ENCODE measurements around the gene DAB1.

Gene DAB1

GRCh38 chr1:57204942-57205787 is 218.7 kb downstream of the DAB1 start:
- H3K4me3 ChIP-seq (ENCODE audit: low read depth, low read length): no peak overlapping the region
- ChIA-PET POLR2A (no interaction called here), CTCF (interaction anchor here (1.2 kb wide), 1 partner anchor 77 kb away, joined by 3 read pairs; no protein-coding TSS in a partner anchor)
- no peak overlapping the region for H3K27ac ChIP-seq (ENCODE audit: extremely low read depth, low read depth, low read length)
- no peaks in the 10 kb centered on the region for H3K36me3 ChIP-seq (ENCODE audit: control insufficient read depth in 2 of 2, insufficient read depth in 1 of 2, low read length in 2 of 2)
- H3K4me1 ChIP-seq (ENCODE audit: control insufficient read depth, insufficient read depth, low read length): no peaks in the 10 kb centered on the region
- no peaks in the 10 kb centered on the region for H3K9me3 ChIP-seq (ENCODE audit: control insufficient read depth, insufficient read depth, low read depth, low read length)
- TF ChIP-seq ZNF394 (tag by site-specific recombination; IDR thresholded peaks at IDR 0.05; ENCODE audit: borderline replicate concordance) (no peak), ZNF610 (tag by site-specific recombination; IDR thresholded peaks at IDR 0.05; ENCODE audit: borderline replicate concordance) (no peak), KLF17 (tag by site-specific recombination; IDR thresholded peaks at IDR 0.05) (no peak), BCL11A (tag by site-specific recombination; IDR thresholded peaks at IDR 0.05; ENCODE audit: low read depth) (no peak), YY2 (tag by site-specific recombination; IDR thresholded peaks at IDR 0.05) (no peak), ZNF23 (tag by site-specific recombination; IDR thresholded peaks at IDR 0.05; ENCODE audit: borderline replicate concordance) (no peak), ZBTB20 (tag by site-specific recombination; IDR thresholded peaks at IDR 0.05) (no peak), ZNF16 (tag by site-specific recombination; IDR thresholded peaks at IDR 0.05; ENCODE audit: low read depth) (no peak), ZNF660 (tag by site-specific recombination; IDR thresholded peaks at IDR 0.05) (no peak)

- H3K9me3 ChIP-seq (ENCODE audit: control insufficient read depth, insufficient read depth, low read depth, low read length): no peaks in the 10 kb centered on the region
- ChIA-PET CTCF (no interaction called here), POLR2A (no interaction called here)
- H3K4me3 ChIP-seq (ENCODE audit: low read depth, low read length): no peak overlapping the region
- H3K4me1 ChIP-seq (ENCODE audit: control insufficient read depth, insufficient read depth, low read length): no peaks in the 10 kb centered on the region
- TF ChIP-seq TSHZ1 (tag by site-specific recombination; IDR thresholded peaks at IDR 0.05; ENCODE audit: borderline replicate concordance) (no peak), ZNF561 (tag by site-specific recombination; IDR thresholded peaks at IDR 0.05; ENCODE audit: borderline replicate concordance) (no peak), ZNF623 (tag by site-specific recombination; IDR thresholded peaks at IDR 0.05) (no peak), ZNF248 (tag by site-specific recombination; IDR thresholded peaks at IDR 0.05) (no peak), ZNF488 (tag by site-specific recombination; IDR thresholded peaks at IDR 0.05) (no peak), ZNF473 (tag by site-specific recombination; IDR thresholded peaks at IDR 0.05) (no peak), ZNF530 (tag by site-specific recombination; IDR thresholded peaks at IDR 0.05; ENCODE audit: low read depth) (no peak), ZNF302 (tag by site-specific recombination; IDR thresholded peaks at IDR 0.05; ENCODE audit: low read depth) (no peak)
- no peak overlapping the region for H3K27ac ChIP-seq (ENCODE audit: extremely low read depth, low read depth, low read length)
- H3K36me3 ChIP-seq (ENCODE audit: control insufficient read depth in 2 of 2, insufficient read depth in 1 of 2, low read length in 2 of 2): no peaks in the 10 kb centered on the region
Measured at GRCh38 chr1:57204091-57204490, 219.8 kb downstream of the DAB1 start.
